Keratinocyte (primary cell): ENCODE measurements around the gene APPL2. TPM values are rescaled to one million over a fixed set of nuclear protein-coding genes. Genes with fewer than 3 reads are reported as not detected.

Experiments
- DNase-seq: peaks from one replicate; pipeline ENCODE4 v3.0.0-alpha.2; 2011; ENCODE audit warnings: low read depth, missing footprints, low spot score
- FAIRE-seq: peaks from 2 replicates; lab custom pipeline; 2011; peaks lifted over from hg19 to GRCh38; lab: Jason Lieb, UNC
- H2AFZ ChIP-seq: 2 replicates; pipeline ENCODE4 v1.6.0; 2012; ENCODE audit warnings: low read length, control low read depth, inconsistent platforms; ENCODE audit not compliant: control insufficient read depth
- H3K27ac ChIP-seq: 2 replicates; pipeline ENCODE4 v1.5.1; 2011; ENCODE audit warnings: low read length; ENCODE audit not compliant: control insufficient read depth, insufficient read depth
- H3K27me3 ChIP-seq: 3 replicates; pipeline ENCODE4 v1.6.0; 2011; ENCODE audit warnings: low read length; ENCODE audit not compliant: control insufficient read depth, insufficient read depth; ENCODE audit errors: extremely low read depth
- H3K36me3 ChIP-seq, 2 experiments: 2 replicates in 1 of 2; 3 replicates in 1 of 2; pipeline ENCODE4 v1.5.1; 2011; ENCODE audit warnings: low read length in 2 of 2, mild to moderate bottlenecking in 1 of 2; ENCODE audit not compliant: control insufficient read depth in 2 of 2, insufficient read depth in 2 of 2; ENCODE audit errors: extremely low read depth in 1 of 2
- H3K4me1 ChIP-seq: 3 replicates; pipeline ENCODE4 v1.5.1; 2011; ENCODE audit warnings: low read length; ENCODE audit not compliant: control insufficient read depth, insufficient read depth; ENCODE audit errors: extremely low read depth
- H3K4me2 ChIP-seq: 3 replicates; pipeline ENCODE4 v1.6.0; 2011; ENCODE audit warnings: low read depth, low read length; ENCODE audit not compliant: control insufficient read depth, insufficient read depth; ENCODE audit errors: extremely low read depth
- H3K4me3 ChIP-seq, 3 experiments: fragments of 200-600 bp in 1 of 3; sonication (generic) in 1 of 3; 2 replicates in 2 of 3; 3 replicates in 1 of 3; pipeline ENCODE4 v1.5.1; 2011 to 2016; ENCODE audit warnings: low read length in 3 of 3, mild to moderate bottlenecking in 3 of 3, control low read depth in 2 of 3, inconsistent platforms in 1 of 3, low read depth in 1 of 3, mixed read lengths in 1 of 3, mixed run types in 1 of 3, moderate library complexity in 1 of 3; ENCODE audit not compliant: control insufficient read depth in 2 of 3, insufficient read depth in 2 of 3; ENCODE audit errors: extremely low read depth in 1 of 3
- H3K79me2 ChIP-seq: 2 replicates; pipeline ENCODE4 v1.6.0; 2012; ENCODE audit warnings: low read length; ENCODE audit not compliant: control insufficient read depth, insufficient read depth
- H3K9ac ChIP-seq: 3 replicates; pipeline ENCODE4 v1.6.0; 2011; ENCODE audit warnings: low read length; ENCODE audit not compliant: control insufficient read depth, insufficient read depth; ENCODE audit errors: extremely low read depth
- H3K9me1 ChIP-seq: 3 replicates; pipeline ENCODE4 v1.6.0; 2011; ENCODE audit warnings: low read length; ENCODE audit not compliant: control insufficient read depth, insufficient read depth; ENCODE audit errors: extremely low read depth
- H3K9me3 ChIP-seq: 2 replicates; pipeline ENCODE4 v1.5.1; 2012; ENCODE audit warnings: low read depth, low read length; ENCODE audit not compliant: control insufficient read depth
- H4K20me1 ChIP-seq: 3 replicates; pipeline ENCODE4 v1.6.0; 2011; ENCODE audit warnings: low read length; ENCODE audit not compliant: control insufficient read depth, insufficient read depth; ENCODE audit errors: extremely low read depth
- CTCF ChIP-seq, 3 experiments: IDR thresholded peaks in 1 of 3; conservative IDR thresholded peaks in 1 of 3; optimal IDR thresholded peaks in 1 of 3; 2 replicates in 2 of 3; 3 replicates in 1 of 3; pipeline versions ENCODE3 to v1.5.1; 2011; ENCODE audit warnings: low read length in 3 of 3, mild to moderate bottlenecking in 3 of 3, moderate library complexity in 2 of 3, control low read depth in 1 of 3, inconsistent platforms in 1 of 3; ENCODE audit not compliant: insufficient read depth in 2 of 3; ENCODE audit errors: extremely low read depth in 1 of 3
- EZH2 ChIP-seq: IDR thresholded peaks from one replicate; pipeline ENCODE4 v1.6.1; 2012; ENCODE audit warnings: inconsistent platforms, mild to moderate bottlenecking, low read length, moderate library complexity
- dilution Hi-C: fragments of 300-500 bp; cut with MboI; formaldehyde crosslinking; loops from one replicate; pipeline ENCODE4 v1.7.0; 2020; ENCODE audit warnings: low sequenced_read_pairs; ENCODE audit not compliant: extremely low pct_ligation_motif_present
- polyA plus RNA-seq, 5 experiments: library from polyadenylated mRNA; depleted of rRNA in 3 of 5; stranded (reverse) in 3 of 5; stranded (forward) in 1 of 5; unstranded in 1 of 5; fragments of >200 nt; gene quantifications; 1 replicate in 1 of 5; 2 replicates in 3 of 5; 3 replicates in 1 of 5; pipeline versions ENCODE4 v1.2.1 to v1.2.3, GENCODE V29; 2011 to 2012; ENCODE audit warnings: missing spikeins in 2 of 5, low read depth in 1 of 5, low replicate concordance in 1 of 5

APPL2 gene
- polyA plus RNA-seq, 1 donor (not counting 4 experiments of a cell fraction or from before 2014, with no cell fraction given): 26.1 TPM

GRCh38 chr12:105171691-105172436 lies 64.1 kb downstream of the APPL2 start:
- dilution Hi-C loops: no loop called here
- no peaks in the 10 kb centered on the region for H3K4me1 ChIP-seq
- DNase-seq: no peak
- H3K27me3 ChIP-seq: no peaks in the 10 kb centered on the region
- no peak overlapping the region for H2AFZ ChIP-seq
- H3K4me3 ChIP-seq: no peak overlapping the region
- H3K4me2 ChIP-seq: no peak overlapping the region
- H3K36me3 ChIP-seq: peaks cover 10% of the 10 kb centered on the region in 2 experiments
- no peak overlapping the region for H3K9ac ChIP-seq
- H3K9me1 ChIP-seq: no peaks in the 10 kb centered on the region
- no peaks in the 10 kb centered on the region for H4K20me1 ChIP-seq
- H3K79me2 ChIP-seq: no peaks in the 10 kb centered on the region
- H3K9me3 ChIP-seq: no peaks in the 10 kb centered on the region
- no peak for TF ChIP-seq CTCF (optimal IDR thresholded peaks at IDR 0.05 in 1 of 3, IDR thresholded peaks at IDR 0.05 in 1 of 3, conservative IDR thresholded peaks at IDR 0.05 in 1 of 3; ENCODE audit: extremely low read depth in 1 of 3, insufficient read depth in 2 of 3, low read length in 3 of 3)
- no peak for TF ChIP-seq EZH2
- no peak overlapping the region for H3K27ac ChIP-seq
- FAIRE-seq: no peak

DNA sequence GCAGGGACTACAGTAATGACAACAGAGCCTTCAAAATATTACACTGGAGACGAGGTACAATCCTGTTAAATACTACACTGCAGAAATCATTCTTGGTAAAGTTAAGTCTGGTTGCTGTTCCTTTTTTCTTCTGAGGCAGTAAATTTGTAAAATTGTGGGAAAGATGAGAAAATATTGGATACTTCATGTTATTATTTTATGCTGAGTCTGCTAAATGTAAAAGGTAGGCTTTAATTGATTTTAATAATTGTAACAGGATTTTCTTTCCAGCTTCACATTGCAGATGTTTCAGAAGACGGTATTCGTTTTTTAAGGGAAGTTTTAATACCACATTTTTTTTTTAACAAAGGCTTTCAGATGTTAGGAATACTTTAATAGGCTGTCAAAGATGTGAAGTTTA lies 65.8 kb downstream of the APPL2 start:
- no peak overlapping the region for H2AFZ ChIP-seq
- peaks cover 10 to 12% of the 10 kb centered on the region in 2 experiments for H3K36me3 ChIP-seq
- no peaks in the 10 kb centered on the region for H3K79me2 ChIP-seq
- no peak overlapping the region for H3K27ac ChIP-seq
- H3K4me3 ChIP-seq: no peak overlapping the region
- no peak overlapping the region for H3K9ac ChIP-seq
- no peak for FAIRE-seq
- H3K9me3 ChIP-seq: no peaks in the 10 kb centered on the region
- H3K9me1 ChIP-seq: no peaks in the 10 kb centered on the region
- DNase-seq: no peak
- dilution Hi-C loops: no loop called here
- no peaks in the 10 kb centered on the region for H3K27me3 ChIP-seq
- H3K4me1 ChIP-seq: no peaks in the 10 kb centered on the region
- TF ChIP-seq EZH2 (no peak), CTCF (optimal IDR thresholded peaks at IDR 0.05 in 1 of 3, IDR thresholded peaks at IDR 0.05 in 1 of 3, conservative IDR thresholded peaks at IDR 0.05 in 1 of 3; ENCODE audit: extremely low read depth in 1 of 3, insufficient read depth in 2 of 3, low read length in 3 of 3) (no peak)
- no peak overlapping the region for H3K4me2 ChIP-seq
- no peaks in the 10 kb centered on the region for H4K20me1 ChIP-seq
